IMR-90 (cell line): ENCODE data around the gene KRT37.

Experiments used
- FOS ChIP-seq: fragments of 150-350 bp; IDR thresholded peaks from 2 replicates; pipeline ENCODE4 v1.6.1; 2016; ENCODE audit warnings: low read depth, low read length
- MAFK ChIP-seq: IDR thresholded peaks from 2 replicates; pipeline ENCODE4 v1.6.1; 2012; ENCODE audit warnings: low read depth, low read length, improper control_type of control experiment
- POLR2A ChIP-seq: IDR thresholded peaks from 2 replicates; pipeline ENCODE4 v1.6.1; 2012; ENCODE audit warnings: mild to moderate bottlenecking, low read depth, low read length
- TF ChIP-seq, protein P1 (sequence below): conservative IDR thresholded peaks from 2 replicates; pipeline ENCODE4 v1.5.1; 2012; ENCODE audit warnings: mild to moderate bottlenecking, low read depth, low read length, improper control_type of control experiment
- TF ChIP-seq, protein P2 (sequence below): fragments of 150-350 bp; IDR thresholded peaks from 2 replicates; pipeline ENCODE4 v1.6.1; 2017; ENCODE audit warnings: mild to moderate bottlenecking, antibody characterized with exemption, low read length, low read depth

DNA sequence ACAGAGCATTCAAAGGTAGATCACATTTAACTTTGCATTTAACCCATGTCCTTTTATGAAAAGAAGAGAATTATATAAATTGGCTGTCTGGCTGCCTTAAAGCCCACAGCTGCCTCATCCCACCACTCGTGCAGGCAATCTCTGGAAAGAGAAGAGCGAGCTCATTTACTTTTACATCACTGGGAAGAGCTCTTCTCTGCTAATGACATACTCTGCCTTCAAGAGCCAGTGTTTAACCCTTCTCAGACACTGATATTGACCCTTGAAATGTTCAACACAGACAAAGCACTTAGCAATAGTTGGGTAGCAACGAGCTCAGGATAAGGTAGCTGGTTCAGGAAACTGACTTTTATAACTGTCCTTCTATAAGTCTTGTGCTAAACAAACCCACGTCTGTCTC, 9.6 kb upstream of the KRT37 start:
- TF ChIP-seq, protein P1, sequence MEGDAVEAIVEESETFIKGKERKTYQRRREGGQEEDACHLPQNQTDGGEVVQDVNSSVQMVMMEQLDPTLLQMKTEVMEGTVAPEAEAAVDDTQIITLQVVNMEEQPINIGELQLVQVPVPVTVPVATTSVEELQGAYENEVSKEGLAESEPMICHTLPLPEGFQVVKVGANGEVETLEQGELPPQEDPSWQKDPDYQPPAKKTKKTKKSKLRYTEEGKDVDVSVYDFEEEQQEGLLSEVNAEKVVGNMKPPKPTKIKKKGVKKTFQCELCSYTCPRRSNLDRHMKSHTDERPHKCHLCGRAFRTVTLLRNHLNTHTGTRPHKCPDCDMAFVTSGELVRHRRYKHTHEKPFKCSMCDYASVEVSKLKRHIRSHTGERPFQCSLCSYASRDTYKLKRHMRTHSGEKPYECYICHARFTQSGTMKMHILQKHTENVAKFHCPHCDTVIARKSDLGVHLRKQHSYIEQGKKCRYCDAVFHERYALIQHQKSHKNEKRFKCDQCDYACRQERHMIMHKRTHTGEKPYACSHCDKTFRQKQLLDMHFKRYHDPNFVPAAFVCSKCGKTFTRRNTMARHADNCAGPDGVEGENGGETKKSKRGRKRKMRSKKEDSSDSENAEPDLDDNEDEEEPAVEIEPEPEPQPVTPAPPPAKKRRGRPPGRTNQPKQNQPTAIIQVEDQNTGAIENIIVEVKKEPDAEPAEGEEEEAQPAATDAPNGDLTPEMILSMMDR, result no peak
- TF ChIP-seq MAFK, result no peak
- no peak for TF ChIP-seq POLR2A
- TF ChIP-seq, protein P2, sequence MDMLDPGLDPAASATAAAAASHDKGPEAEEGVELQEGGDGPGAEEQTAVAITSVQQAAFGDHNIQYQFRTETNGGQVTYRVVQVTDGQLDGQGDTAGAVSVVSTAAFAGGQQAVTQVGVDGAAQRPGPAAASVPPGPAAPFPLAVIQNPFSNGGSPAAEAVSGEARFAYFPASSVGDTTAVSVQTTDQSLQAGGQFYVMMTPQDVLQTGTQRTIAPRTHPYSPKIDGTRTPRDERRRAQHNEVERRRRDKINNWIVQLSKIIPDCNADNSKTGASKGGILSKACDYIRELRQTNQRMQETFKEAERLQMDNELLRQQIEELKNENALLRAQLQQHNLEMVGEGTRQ, result no peak
- TF ChIP-seq FOS, result no peak
